ENCODE measurements around the gene MOCS3. TPM values are rescaled to one million over a fixed set of nuclear protein-coding genes. Genes with fewer than 3 reads are reported as not detected.

Gene MOCS3
- total and polyA plus RNA-seq, 2 experiments from 2014 or later: 4.0 to 8.6 TPM

- no peak overlapping the region for H2AFZ ChIP-seq
- H3K4me3 ChIP-seq: no peak overlapping the region
- peaks cover 63% of the 10 kb centered on the region for H3K4me1 ChIP-seq (ENCODE audit: insufficient read depth)
- no peaks in the 10 kb centered on the region for H3K9me3 ChIP-seq (ENCODE audit: low read depth)
- no peak for TF ChIP-seq CTCF (IDR thresholded peaks at IDR 0.05; ENCODE audit: poor library complexity)
- peaks cover 99% of the 10 kb centered on the region for H4K20me1 ChIP-seq (ENCODE audit: insufficient read depth, poor library complexity, severe bottlenecking)
- no peaks in the 10 kb centered on the region for H3K27me3 ChIP-seq
- peak; percentile 88 for DNase-seq (ENCODE audit: low spot score)
- no peaks in the 10 kb centered on the region for H3K9me2 ChIP-seq (replicated peaks; ENCODE audit: insufficient read depth)
- 65% methylated on average over 5 of the region's 5 CpGs for WGBS (ENCODE audit: low lambda C conversion rate, missing lambda C conversion rate)
- H3K36me3 ChIP-seq (replicated peaks; ENCODE audit: insufficient read depth, low read depth): no peaks in the 10 kb centered on the region
- peak overlapping the region; percentile 44 for H3K4me2 ChIP-seq
- peaks cover 98% of the 10 kb centered on the region for H3K79me2 ChIP-seq
- peak overlapping the region; percentile 41 for H3K27ac ChIP-seq
Observed at GRCh38 chr20:50916257-50916656, 42.4 kb upstream of the MOCS3 start.

- Histone ChIP-seq H3K27ac (peak overlapping the region; percentile 39), H3K4me1 (ENCODE audit: insufficient read depth) (peaks cover 58% of the 10 kb centered on the region), H3K4me2 (no peak overlapping the region)
Observed at GRCh38 chr20:50916934-50917333, 41.7 kb upstream of the MOCS3 start.

DNA sequence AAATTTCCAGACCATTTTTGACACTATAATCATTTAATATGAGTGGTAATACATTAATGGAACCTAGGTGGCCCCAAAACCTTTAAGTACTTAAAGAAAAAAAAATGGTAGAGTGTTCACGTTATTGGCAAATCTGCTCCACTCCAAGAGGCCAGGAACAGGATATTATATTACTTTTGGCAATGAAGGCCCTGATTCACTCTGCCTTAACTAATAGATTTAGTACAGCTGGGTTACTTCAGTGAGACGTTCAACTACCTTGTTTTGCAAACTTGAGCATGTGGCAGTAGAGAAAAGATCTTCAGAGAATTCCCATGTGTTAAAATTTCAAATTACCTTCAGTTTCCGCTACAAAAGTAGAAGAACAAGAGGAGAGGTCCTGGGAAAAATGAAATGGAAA lies 40.2 kb upstream of the MOCS3 start:
- Histone ChIP-seq H3K27me3 (no peaks in the 10 kb centered on the region), H3K36me3 (replicated peaks; ENCODE audit: insufficient read depth, low read depth) (no peaks in the 10 kb centered on the region), H3K27ac (peak overlapping the region; percentile 36), H3K79me2 (peaks cover 98% of the 10 kb centered on the region), H3K4me1 (ENCODE audit: insufficient read depth) (peaks cover 53% of the 10 kb centered on the region), H3K9me2 (replicated peaks; ENCODE audit: insufficient read depth) (no peaks in the 10 kb centered on the region), H3K9me3 (ENCODE audit: low read depth) (no peaks in the 10 kb centered on the region), H3K4me3 (no peak overlapping the region), H3K4me2 (no peak overlapping the region), H2AFZ (no peak overlapping the region), H4K20me1 (ENCODE audit: insufficient read depth, poor library complexity, severe bottlenecking) (peaks cover 99% of the 10 kb centered on the region)
- TF ChIP-seq EZH2 (IDR thresholded peaks at IDR 0.05; ENCODE audit: borderline replicate concordance) (no peak), CTCF (IDR thresholded peaks at IDR 0.05; ENCODE audit: poor library complexity) (no peak), EZH2phosphoT487 (IDR thresholded peaks at IDR 0.05; ENCODE audit: low read depth, severe bottlenecking, unreplicated experiment) (no peak)
- no peak for DNase-seq (ENCODE audit: low spot score)
- WGBS (ENCODE audit: low lambda C conversion rate, missing lambda C conversion rate): 66% methylated on average over 3 of the region's 3 CpGs

More at GRCh38 chr20:50916934-50917333, 41.7 kb upstream of the MOCS3 start:
- Histone ChIP-seq H3K27me3 (no peaks in the 10 kb centered on the region), H4K20me1 (ENCODE audit: insufficient read depth, poor library complexity, severe bottlenecking) (peaks cover 99% of the 10 kb centered on the region), H2AFZ (no peak overlapping the region), H3K9me3 (ENCODE audit: low read depth) (no peaks in the 10 kb centered on the region), H3K4me3 (no peak overlapping the region), H3K9me2 (replicated peaks; ENCODE audit: insufficient read depth) (no peaks in the 10 kb centered on the region), H3K79me2 (peaks cover 98% of the 10 kb centered on the region), H3K36me3 (replicated peaks; ENCODE audit: insufficient read depth, low read depth) (no peaks in the 10 kb centered on the region)
- TF ChIP-seq CTCF (IDR thresholded peaks at IDR 0.05; ENCODE audit: poor library complexity): no peak
- no peak for TF ChIP-seq EZH2 (IDR thresholded peaks at IDR 0.05; ENCODE audit: borderline replicate concordance)
- no peak for TF ChIP-seq EZH2phosphoT487 (IDR thresholded peaks at IDR 0.05; ENCODE audit: low read depth, severe bottlenecking, unreplicated experiment)
- no peak for DNase-seq (ENCODE audit: low spot score)
- WGBS (ENCODE audit: low lambda C conversion rate, missing lambda C conversion rate): 79% methylated on average over 3 of the region's 3 CpGs

GRCh38 chr20:50919567-50919966 lies 39.1 kb upstream of the MOCS3 start:
- Histone ChIP-seq H3K4me3 (no peak overlapping the region), H4K20me1 (ENCODE audit: insufficient read depth, poor library complexity, severe bottlenecking) (peaks cover 99% of the 10 kb centered on the region), H3K79me2 (peaks cover 98% of the 10 kb centered on the region), H3K27ac (no peak overlapping the region), H3K4me1 (ENCODE audit: insufficient read depth) (peaks cover 42% of the 10 kb centered on the region), H2AFZ (no peak overlapping the region), H3K9me3 (ENCODE audit: low read depth) (no peaks in the 10 kb centered on the region), H3K4me2 (no peak overlapping the region), H3K27me3 (no peaks in the 10 kb centered on the region), H3K9me2 (replicated peaks; ENCODE audit: insufficient read depth) (no peaks in the 10 kb centered on the region), H3K36me3 (replicated peaks; ENCODE audit: insufficient read depth, low read depth) (no peaks in the 10 kb centered on the region)
- 81% methylated on average over 6 of the region's 6 CpGs for WGBS (ENCODE audit: low lambda C conversion rate, missing lambda C conversion rate)
- TF ChIP-seq EZH2 (IDR thresholded peaks at IDR 0.05; ENCODE audit: borderline replicate concordance): no peak
- no peak for TF ChIP-seq CTCF (IDR thresholded peaks at IDR 0.05; ENCODE audit: poor library complexity)
- TF ChIP-seq EZH2phosphoT487 (IDR thresholded peaks at IDR 0.05; ENCODE audit: low read depth, severe bottlenecking, unreplicated experiment): no peak
- peak; percentile 80 for DNase-seq (ENCODE audit: low spot score)
